Renal cortical epithelial cell (primary cell): ENCODE measurements around the gene WWP2. TPM values are rescaled to one million over a fixed set of nuclear protein-coding genes. Genes with fewer than 3 reads are reported as not detected.
A peak's percentile ranks its signal among the peaks of the same experiment; 100 is the strongest.
"Not testable (repeated sequence)": the region's sequence is repeated elsewhere in the genome, so short reads cannot be mapped to it uniquely, and the experiment has no call there.

Experiments
- DNase-seq: peaks from one replicate; pipeline ENCODE4 v3.0.0-alpha.2; 2011; ENCODE audit warnings: low read depth
- total RNA-seq: library from RNA; depleted of rRNA; stranded (reverse); fragments of >200 nt; gene quantifications from 2 replicates; pipeline ENCODE4 v1.2.3, GENCODE V29; 2014

WWP2 gene
- total RNA-seq, 1 donor from 2014 or later, result 36.5 TPM

DNA sequence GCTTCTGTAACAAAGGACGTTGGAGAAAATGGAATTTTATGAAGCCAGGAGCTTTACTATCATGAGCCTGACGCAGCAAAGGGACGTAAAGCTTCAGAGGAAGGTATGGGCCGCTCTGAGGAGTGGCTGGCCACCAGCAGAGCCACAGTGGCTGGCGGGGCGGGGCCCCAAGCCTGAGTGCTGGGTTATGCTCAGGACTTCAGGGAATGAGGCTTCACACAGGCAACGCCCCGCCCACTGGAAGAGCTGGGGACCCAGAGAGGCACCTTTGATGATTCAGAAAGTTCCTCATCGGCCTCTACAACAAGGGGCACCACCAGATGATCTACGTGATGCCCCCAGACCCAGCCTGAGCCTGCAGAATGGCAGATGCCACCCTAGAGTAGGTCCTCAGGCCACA is 16.2 kb upstream of the WWP2 start:
- no peak for DNase-seq

DNA sequence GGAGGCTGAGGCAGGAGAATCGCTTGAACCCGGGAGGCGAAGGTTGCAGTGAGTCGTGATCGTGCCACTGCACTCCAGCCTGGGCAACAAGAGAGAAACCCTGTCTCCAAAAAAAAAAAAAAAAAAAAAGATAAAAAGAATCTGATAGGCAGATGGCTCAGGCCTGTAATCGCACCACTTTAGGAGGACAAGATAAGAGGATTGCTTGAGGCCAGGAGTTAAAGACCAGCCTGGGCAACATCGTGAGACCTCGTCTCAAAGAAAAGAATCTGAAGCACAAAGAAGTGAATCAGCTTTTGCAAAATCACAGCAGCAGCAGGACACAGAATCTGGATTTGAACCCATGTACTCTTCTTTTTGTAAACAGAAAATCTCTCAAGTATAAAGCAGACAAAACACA is 15.0 kb upstream of the WWP2 start:
- no peak for DNase-seq

- no peak for DNase-seq
Observed at GRCh38 chr16:69748694-69749345, 13.3 kb upstream of the WWP2 start.

GRCh38 chr16:69754143-69754468 is 8.0 kb upstream of the WWP2 start:
- no peak for DNase-seq

DNA sequence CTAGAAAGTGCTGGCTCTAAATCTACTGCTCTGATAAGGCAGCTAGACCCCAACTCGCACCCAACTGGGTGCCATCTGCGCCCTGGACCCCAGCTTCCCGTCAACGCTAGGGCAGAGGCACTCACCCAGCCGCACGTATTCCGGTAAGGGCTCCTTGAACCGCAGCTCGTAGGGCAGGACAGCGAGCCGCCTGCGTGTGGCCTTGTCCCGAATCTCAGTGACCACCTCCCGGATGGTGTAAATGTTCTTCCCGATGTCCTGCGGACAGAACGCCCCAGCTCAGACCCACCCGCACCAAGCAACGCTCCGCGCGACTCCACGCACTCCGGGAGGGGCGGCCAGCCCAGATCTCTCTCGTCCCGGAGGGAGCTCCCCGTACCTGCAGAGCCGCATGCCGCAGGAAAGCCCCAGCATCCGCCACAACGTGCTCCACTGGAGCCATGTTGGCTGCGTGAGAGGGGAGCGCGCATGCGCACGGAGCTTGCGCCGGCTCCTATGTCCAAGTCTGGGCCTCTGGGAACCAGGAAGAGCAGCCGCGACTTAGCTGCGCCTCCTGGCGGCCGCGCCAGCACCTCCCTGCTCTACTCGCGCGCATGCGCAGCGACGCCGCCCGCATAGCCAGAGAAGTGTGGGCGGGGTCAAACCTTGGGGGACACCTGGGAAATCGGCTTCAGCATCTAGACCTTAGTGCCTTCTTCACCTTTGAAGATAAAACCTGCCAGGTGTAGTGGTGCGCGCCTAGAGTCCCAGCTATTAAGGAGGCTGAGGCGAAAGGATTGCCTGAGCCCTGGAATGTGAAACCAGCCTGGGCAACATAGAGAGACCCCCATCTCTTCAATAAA is 7.4 kb upstream of the WWP2 start, which contains the start of gene NOB1:
TSS of gene NOB1 (minus strand) at position 458 of the 842 bp plus-strand sequence. CDS start at position 442, 16 bp downstream.
- DNase-seq, result peak; percentile 94

DNA sequence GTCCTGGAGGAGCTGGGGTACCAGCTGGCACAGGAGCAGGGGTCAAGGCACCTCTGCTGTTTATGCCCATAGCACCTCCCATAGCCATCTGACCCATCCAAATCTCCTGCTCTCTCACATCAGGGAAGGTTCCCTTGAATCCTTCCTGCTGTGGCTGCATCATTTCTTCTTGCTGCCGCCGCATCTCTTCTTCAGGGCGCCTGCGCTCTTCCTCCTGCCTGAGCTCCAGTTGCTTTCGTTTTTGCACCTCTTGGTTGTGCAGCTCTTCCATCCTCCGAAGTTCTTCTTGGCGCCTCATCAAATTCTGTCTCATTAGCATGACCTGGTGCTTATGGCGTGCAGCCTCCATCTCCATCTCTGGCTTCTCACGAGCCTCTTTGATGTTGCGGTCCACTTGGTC is 5.4 kb upstream of the WWP2 start:
- no peak for DNase-seq

DNA sequence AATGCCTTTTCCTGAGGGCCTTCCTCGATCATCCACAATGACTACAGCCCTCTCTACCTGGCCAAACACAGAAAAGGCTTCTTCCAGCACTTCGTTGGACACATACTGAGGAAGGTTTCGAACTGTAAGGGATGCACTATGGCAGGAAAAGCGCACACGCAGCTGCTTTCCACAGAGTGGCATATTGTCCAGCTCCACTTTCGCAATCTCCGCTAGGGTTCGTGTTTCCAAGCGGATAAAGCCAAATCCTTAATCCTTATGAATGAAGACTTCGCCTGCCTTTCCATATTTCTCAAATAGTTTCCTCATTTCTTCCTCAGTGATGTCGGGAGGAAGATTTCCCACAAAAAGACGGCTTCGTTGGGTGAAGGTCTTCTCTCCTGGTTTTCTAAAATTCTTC is 4.8 kb upstream of the WWP2 start:
- not testable (repeated sequence) for DNase-seq

GRCh38 chr16:69762814-69763598 is 874 bp downstream of the WWP2 start:
- peak; percentile 66 for DNase-seq

GRCh38 chr16:69763599-69763942 is 1.4 kb downstream of the WWP2 start:
- no peak for DNase-seq

DNA sequence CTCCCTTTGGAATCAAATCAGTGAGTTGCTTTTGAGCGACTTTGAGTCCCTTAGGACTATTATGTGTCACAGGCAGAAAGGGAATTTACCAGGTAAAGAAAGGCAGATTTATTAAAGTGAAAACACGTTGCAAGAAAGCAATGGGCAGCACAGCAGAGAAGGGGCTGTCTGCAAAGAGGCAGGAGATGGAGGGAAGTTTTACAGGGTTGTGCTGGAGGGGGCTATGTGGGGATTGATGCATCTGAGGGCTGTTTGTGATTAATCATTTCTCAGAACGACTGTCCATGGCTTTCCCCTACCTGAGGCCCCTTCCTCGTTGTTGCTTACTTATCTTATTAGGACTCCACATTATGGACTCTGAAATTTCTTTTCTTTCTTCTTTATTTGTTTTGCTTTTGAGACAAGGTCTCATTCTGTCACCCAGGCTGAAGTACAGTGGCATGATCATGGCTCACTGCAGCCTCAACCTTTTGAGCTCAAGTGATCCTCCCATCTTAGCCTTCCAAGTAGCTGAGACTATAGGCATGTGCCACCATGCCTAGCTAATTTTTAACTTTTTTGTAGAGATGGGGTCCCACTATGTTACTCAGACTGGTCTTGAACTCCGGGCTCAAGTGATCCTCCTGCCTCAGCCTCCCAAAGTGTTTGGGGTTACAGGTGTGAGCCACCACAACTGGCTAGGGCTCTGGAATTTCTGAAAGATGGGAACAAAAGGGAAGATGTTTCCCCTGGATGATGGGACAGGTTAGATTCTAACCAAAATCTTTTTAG is 5.5 kb downstream of the WWP2 start:
- DNase-seq, result no peak

- DNase-seq, result no peak
Observed at GRCh38 chr16:69768666-69769065, 6.5 kb downstream of the WWP2 start.

- no peak for DNase-seq
Observed at GRCh38 chr16:69769404-69769803, 7.3 kb downstream of the WWP2 start.

DNA sequence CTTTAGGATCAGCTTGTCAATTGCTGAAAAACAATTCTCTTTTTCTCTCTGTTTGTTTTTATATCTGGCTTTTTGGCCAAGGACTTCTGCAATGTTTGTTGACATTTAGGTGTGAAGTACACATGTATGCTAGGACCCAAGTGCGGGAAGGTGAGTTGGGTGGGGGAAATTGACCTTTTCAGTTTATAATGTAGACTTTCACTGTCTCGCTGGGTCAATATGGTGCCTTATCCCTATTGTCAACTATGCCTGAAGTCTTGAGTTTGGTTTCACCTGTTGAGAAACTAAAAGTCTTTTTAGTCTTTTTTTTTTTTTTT is 9.5 kb downstream of the WWP2 start:
- DNase-seq, result no peak

GRCh38 chr16:69773260-69773947 is 11.3 kb downstream of the WWP2 start:
- DNase-seq, result no peak

- no peak for DNase-seq
Observed at GRCh38 chr16:69775563-69775962, 13.4 kb downstream of the WWP2 start.

GRCh38 chr16:69779724-69780123 is 17.6 kb downstream of the WWP2 start:
- DNase-seq, result no peak

- DNase-seq, result no peak
Observed at GRCh38 chr16:69781118-69781517, 19.0 kb downstream of the WWP2 start.

GRCh38 chr16:69784586-69784985 is 22.5 kb downstream of the WWP2 start:
- DNase-seq, result no peak

DNA sequence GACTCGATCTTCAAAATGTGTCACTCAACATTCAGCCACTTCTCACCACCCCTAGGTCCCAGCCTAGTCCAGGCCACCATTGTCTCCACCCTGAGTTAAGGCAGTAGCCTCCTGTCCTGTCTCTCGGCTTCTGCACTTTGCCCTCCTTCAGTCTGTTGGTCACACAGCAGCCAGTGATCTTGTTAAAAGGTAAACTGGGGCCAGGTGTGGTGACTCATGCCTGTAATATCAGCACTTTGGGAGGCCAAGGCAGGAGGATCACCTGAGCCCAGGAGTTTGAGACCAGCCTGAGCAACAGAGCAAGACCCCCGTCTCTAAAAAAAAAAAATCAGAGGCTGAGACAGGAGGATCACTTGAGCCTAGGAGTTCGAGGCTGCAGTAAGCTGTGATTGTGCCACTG is 25.8 kb downstream of the WWP2 start:
- DNase-seq, result no peak

GRCh38 chr16:69791391-69791847 is 29.3 kb downstream of the WWP2 start:
- DNase-seq, result not testable (repeated sequence)

- no peak for DNase-seq
Observed at GRCh38 chr16:69793526-69793925, 31.4 kb downstream of the WWP2 start.
